ENCODE results near the gene MDFI.
A peak's percentile ranks its signal among the peaks of the same experiment; 100 is the strongest.

Gene MDFI

GRCh38 chr6:41638002-41638934, at the start of gene MDFI:
MDFI (plus strand) TSS chr6:41638468; CDS start chr6:41638750, 282 bp downstream.
- peak in 1 of 2 donors; percentile 38 for DNase-seq (ENCODE audit: low read depth in 2 of 2)
- peak within 1 kb of the TSS; percentile 47 to 48 for H3K4me3 ChIP-seq (replicated peaks in 1 of 2; ENCODE audit: low read depth in 2 of 2, low read length in 2 of 2)
- TF ChIP-seq CTCF (IDR thresholded peaks at IDR 0.05; ENCODE audit: low read depth, low read length) = no peak

DNA sequence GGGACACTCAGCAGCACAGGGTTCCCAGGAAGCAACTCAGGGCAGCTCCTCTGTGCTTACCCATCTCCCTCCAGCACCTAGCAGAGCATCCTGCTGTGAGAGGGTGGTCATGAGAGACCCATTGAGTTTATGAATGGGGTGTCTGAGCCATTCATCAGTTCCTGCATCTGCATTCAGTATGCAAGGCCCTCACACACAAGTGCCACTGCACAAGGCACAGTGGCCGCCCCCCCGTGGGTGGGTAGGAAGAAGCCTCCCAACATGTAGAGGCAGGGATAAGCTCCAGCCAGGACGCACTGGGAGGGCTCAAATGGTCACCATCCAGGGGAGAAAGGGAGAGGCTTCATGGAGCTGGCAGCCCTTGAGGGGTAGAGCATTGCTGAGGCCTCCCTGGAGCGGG, 49.0 kb upstream of the MDFI start:
- DNase-seq (ENCODE audit: low read depth in 2 of 2) = no peak

DNA sequence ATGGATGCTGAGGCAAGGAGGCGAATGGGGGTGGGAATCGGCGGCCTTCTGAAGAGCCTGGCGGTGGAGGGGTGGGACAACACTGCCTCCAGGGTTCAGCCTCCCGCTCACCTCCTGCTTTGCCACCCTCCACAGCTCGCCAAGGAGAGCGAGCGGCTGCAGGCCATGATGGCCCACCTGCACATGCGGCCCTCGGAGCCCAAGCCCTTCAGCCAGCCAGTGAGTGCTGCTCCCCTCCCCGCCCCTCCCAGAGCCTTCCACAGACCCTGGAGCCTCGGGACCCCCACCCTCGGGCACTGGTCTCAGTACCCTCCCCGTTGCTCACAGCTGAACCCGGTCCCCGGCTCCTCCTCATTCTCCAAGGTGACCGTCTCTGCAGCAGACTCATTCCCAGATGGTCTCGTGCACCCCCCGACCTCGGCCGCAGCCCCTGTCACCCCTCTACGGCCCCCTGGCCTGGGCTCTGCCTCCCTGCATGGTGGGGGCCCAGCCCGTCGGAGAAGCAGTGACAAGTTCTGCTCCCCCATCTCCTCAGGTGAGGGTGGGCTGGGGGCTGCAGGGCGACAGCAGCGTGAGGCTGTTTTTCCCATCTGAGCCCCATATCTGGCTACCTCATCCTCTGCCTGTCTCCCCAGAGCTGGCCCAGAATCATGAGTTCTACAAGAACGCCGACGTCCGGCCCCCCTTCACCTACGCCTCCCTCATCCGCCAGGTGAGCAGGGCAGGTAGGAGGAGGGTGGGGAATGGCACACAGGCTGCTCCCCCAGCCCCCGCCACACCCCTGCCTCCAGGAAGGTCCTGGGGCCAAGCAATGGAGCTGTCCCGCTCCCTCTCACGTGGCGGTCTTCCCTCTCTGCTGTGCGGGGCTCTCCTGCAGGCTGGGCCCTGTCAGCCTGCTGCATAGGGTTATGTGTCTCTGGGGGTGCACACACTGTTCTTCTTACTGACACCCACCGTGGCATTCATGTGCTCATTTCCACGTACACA, 48.3 kb upstream of the MDFI start:
- no peak overlapping the region for H3K4me3 ChIP-seq (replicated peaks in 1 of 2; ENCODE audit: low read depth in 2 of 2, low read length in 2 of 2)
- no peak for DNase-seq (ENCODE audit: low read depth in 2 of 2)
- no peak for TF ChIP-seq CTCF (IDR thresholded peaks at IDR 0.05; ENCODE audit: low read depth, low read length)

More for the DNA sequence above, 49.0 kb upstream of the MDFI start:
- no peak overlapping the region for H3K4me3 ChIP-seq (replicated peaks in 1 of 2; ENCODE audit: low read depth in 2 of 2, low read length in 2 of 2)
- TF ChIP-seq CTCF (IDR thresholded peaks at IDR 0.05; ENCODE audit: low read depth, low read length) = no peak

GRCh38 chr6:41591122-41591521, 47.1 kb upstream of the MDFI start:
- TF ChIP-seq CTCF (IDR thresholded peaks at IDR 0.05; ENCODE audit: low read depth, low read length) = no peak
- no peak for DNase-seq (ENCODE audit: low read depth in 2 of 2)
- no peak overlapping the region for H3K4me3 ChIP-seq (replicated peaks in 1 of 2; ENCODE audit: low read depth in 2 of 2, low read length in 2 of 2)

DNA sequence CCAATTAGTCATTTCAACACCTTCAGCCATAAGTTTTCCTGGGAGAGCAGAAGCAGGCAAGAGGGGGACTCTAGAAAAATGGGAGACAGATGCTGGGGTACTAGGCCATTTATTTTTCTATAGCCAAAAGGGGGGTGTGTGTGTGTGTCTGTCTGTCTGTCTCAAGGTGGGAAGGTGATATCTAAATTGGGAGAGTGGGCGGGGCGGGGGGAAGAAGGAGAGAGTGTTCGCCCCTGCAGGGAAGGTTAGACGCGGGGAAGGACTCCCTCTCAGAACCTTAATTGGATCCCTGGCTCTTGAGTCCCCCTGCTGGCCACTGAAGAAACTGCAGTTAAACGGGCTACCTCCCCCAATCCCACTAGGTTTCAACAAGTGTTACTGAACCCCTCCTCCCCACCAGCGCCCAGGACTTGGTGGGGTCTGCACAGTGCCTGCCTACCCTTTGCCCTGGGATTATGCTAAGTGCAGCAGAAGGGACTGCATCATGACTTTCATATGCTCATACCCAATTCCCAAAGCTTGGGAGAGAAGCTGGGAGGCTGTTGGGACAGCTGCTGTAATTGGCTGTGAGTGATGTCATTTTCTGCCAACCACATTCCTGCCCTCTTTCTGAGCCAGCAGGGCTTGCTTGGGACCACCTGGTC, 46.3 kb upstream of the MDFI start:
- peak; percentile 86 for TF ChIP-seq CTCF (IDR thresholded peaks at IDR 0.05; ENCODE audit: low read depth, low read length)
- no peak overlapping the region for H3K4me3 ChIP-seq (replicated peaks in 1 of 2; ENCODE audit: low read depth in 2 of 2, low read length in 2 of 2)
- peak; percentile 68 to 69 for DNase-seq (ENCODE audit: low read depth in 2 of 2)

GRCh38 chr6:41593406-41593805, 44.9 kb upstream of the MDFI start:
- DNase-seq (ENCODE audit: low read depth in 2 of 2) = no peak
- TF ChIP-seq CTCF (IDR thresholded peaks at IDR 0.05; ENCODE audit: low read depth, low read length) = no peak
- H3K4me3 ChIP-seq (replicated peaks in 1 of 2; ENCODE audit: low read depth in 2 of 2, low read length in 2 of 2) = no peak overlapping the region
